Ascending aorta (tissue), 2 donors: Measurements from ENCODE around the gene GHRHR. TPM values are rescaled to one million over a fixed set of nuclear protein-coding genes. Genes with fewer than 3 reads are reported as not detected.

Source experiments
- DNase-seq, 2 donors: peaks; one replicate each; pipeline ENCODE4 v3.0.0-alpha.2; 2019; ENCODE audit warnings: low spot score in 2 of 2
- H3K27ac ChIP-seq, 2 donors: fragments of 200-600 bp; sonication (generic); one replicate each; pipeline ENCODE4 v1.5.1; 2016 to 2017; ENCODE audit warnings: mild to moderate bottlenecking in 1 of 2
- H3K27me3 ChIP-seq: fragments of 200-600 bp; sonication (generic); one replicate; pipeline ENCODE4 v1.5.1; 2017
- H3K36me3 ChIP-seq, 2 donors: fragments of 200-600 bp; sonication (generic); one replicate each; pipeline ENCODE4 v1.5.1; 2016
- H3K4me1 ChIP-seq, 2 donors: fragments of 200-600 bp; sonication (generic); one replicate each; pipeline ENCODE4 v1.5.1; 2016 to 2017; ENCODE audit warnings: mild to moderate bottlenecking in 1 of 2
- H3K4me3 ChIP-seq, 2 donors: fragments of 200-600 bp; sonication (generic); one replicate each; pipeline ENCODE4 v1.5.1; 2016 to 2017; ENCODE audit warnings: mild to moderate bottlenecking in 1 of 2
- H3K9me3 ChIP-seq, 2 donors: fragments of 200-600 bp; sonication (generic); one replicate each; pipeline ENCODE4 v1.5.1; 2016
- intact Hi-C: fragments of 100-400 bp; cut with DNase I; formaldehyde crosslinking; loops from one replicate; pipeline ENCODE4 v1.15.1; 2023
- total RNA-seq: library from RNA; depleted of rRNA; stranded (reverse); fragments of >200 nt; gene quantifications from one replicate; pipeline ENCODE4 v1.1.0, GENCODE V29; 2016
- TF ChIP-seq, protein P1 (sequence below), 3 experiments: fragments of 200-600 bp in 2 of 3; fragments of 450-650 bp in 1 of 3; sonication (generic) in 2 of 3; IDR thresholded peaks; one replicate each; pipeline ENCODE4 v1.5.1; 2016 to 2019; ENCODE audit warnings: antibody characterized with exemption in 3 of 3, mild to moderate bottlenecking in 1 of 3, moderate library complexity in 1 of 3

Gene GHRHR
- total RNA-seq, 1 donor from 2014 or later: not detected

- DNase-seq: no peak
- TF ChIP-seq, protein P1, sequence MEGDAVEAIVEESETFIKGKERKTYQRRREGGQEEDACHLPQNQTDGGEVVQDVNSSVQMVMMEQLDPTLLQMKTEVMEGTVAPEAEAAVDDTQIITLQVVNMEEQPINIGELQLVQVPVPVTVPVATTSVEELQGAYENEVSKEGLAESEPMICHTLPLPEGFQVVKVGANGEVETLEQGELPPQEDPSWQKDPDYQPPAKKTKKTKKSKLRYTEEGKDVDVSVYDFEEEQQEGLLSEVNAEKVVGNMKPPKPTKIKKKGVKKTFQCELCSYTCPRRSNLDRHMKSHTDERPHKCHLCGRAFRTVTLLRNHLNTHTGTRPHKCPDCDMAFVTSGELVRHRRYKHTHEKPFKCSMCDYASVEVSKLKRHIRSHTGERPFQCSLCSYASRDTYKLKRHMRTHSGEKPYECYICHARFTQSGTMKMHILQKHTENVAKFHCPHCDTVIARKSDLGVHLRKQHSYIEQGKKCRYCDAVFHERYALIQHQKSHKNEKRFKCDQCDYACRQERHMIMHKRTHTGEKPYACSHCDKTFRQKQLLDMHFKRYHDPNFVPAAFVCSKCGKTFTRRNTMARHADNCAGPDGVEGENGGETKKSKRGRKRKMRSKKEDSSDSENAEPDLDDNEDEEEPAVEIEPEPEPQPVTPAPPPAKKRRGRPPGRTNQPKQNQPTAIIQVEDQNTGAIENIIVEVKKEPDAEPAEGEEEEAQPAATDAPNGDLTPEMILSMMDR (IDR thresholded peaks at IDR 0.05): no peak
Observed at GRCh38 chr7:31002256-31002655, 38.5 kb downstream of the GHRHR start.

DNA sequence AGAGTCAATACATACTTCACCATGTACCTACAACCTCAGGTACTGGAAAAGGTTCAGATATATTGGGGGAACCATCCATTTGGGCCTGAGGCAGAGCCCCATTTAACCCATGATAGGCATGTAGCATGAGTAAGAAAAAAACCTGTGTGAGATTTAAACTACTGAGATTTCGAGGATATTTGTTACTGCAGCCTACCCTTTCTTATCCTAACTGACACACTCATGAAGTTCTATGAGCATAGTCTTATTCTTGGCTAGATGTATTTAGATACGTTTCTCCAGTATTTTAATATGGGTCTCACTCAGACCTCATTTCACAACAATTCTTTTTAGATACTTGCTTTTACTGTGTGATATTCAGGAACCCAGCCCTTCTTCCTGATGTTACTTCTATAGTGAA lies 39.3 kb downstream of the GHRHR start:
- DNase-seq: no peak
- H3K27me3 ChIP-seq: no peaks in the 10 kb centered on the region
- intact Hi-C loops: no loop called here
- no peak overlapping the region for H3K27ac ChIP-seq
- no peaks in the 10 kb centered on the region for H3K4me1 ChIP-seq
- no peaks in the 10 kb centered on the region for H3K36me3 ChIP-seq
- TF ChIP-seq, protein P1 (IDR thresholded peaks at IDR 0.05): no peak
- no peak overlapping the region for H3K4me3 ChIP-seq
- H3K9me3 ChIP-seq: no peaks in the 10 kb centered on the region

More at GRCh38 chr7:31002256-31002655, 38.5 kb downstream of the GHRHR start:
- H3K36me3 ChIP-seq: no peaks in the 10 kb centered on the region
- H3K4me1 ChIP-seq: no peaks in the 10 kb centered on the region
- intact Hi-C loops: no loop called here
- no peak overlapping the region for H3K4me3 ChIP-seq
- H3K27me3 ChIP-seq: no peaks in the 10 kb centered on the region
- H3K9me3 ChIP-seq: no peaks in the 10 kb centered on the region
- no peak overlapping the region for H3K27ac ChIP-seq

- Histone ChIP-seq H3K36me3 (no peaks in the 10 kb centered on the region), H3K4me1 (no peaks in the 10 kb centered on the region), H3K27me3 (no peaks in the 10 kb centered on the region), H3K4me3 (no peak overlapping the region), H3K27ac (no peak overlapping the region), H3K9me3 (no peaks in the 10 kb centered on the region)
- DNase-seq: no peak
- intact Hi-C loops: no loop called here
- TF ChIP-seq, protein P1 (IDR thresholded peaks at IDR 0.05): no peak
Observed at GRCh38 chr7:31003721-31004120, 40.0 kb downstream of the GHRHR start.

DNA sequence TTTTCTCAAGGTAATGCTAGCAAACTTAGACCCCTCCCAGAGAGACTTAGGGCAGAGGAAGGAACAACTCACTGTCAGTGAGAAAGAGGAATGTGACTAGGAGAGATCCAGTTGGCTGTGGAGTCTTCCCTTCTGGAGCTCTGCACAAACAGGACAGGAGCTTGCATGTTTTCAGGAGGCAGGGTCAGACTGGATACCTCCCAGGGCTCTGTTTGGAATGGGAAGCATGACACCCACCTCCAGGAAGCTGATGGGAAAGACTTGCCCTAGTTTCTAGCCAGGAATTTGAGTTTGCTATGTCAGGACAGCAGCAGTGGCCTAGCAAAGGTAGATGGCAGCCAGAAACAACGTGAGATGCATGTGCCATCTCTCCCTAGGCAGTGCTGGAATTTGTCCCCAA lies 40.6 kb downstream of the GHRHR start:
- DNase-seq: no peak
- H3K27me3 ChIP-seq: no peaks in the 10 kb centered on the region
- no peaks in the 10 kb centered on the region for H3K9me3 ChIP-seq
- TF ChIP-seq, protein P1 (IDR thresholded peaks at IDR 0.05): no peak
- no peak overlapping the region for H3K27ac ChIP-seq
- H3K4me1 ChIP-seq: no peaks in the 10 kb centered on the region
- no peak overlapping the region for H3K4me3 ChIP-seq
- H3K36me3 ChIP-seq: no peaks in the 10 kb centered on the region
- intact Hi-C loops: no loop called here

DNA sequence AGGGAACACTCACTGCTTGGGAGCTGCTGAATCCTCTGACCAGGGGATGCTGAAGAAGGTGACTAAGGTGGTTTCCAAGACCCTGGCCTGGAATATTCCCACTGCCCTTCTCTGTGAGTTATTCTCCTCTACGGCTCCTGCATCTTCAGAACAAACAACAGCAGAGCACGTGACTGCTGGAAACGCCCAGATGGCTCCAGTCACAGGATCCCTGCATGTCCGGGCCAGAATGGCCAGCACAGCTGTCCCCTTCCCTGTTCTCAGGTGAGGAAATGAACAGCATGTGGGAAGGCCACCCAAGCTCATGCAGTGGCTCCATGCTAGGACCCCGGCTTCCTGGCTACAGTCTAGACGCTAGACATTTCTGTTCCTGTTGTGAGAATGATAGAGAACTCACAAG lies 43.1 kb downstream of the GHRHR start:
- H3K27ac ChIP-seq: no peak overlapping the region
- no peaks in the 10 kb centered on the region for H3K4me1 ChIP-seq
- H3K4me3 ChIP-seq: no peak overlapping the region
- TF ChIP-seq, protein P1 (IDR thresholded peaks at IDR 0.05): no peak
- H3K27me3 ChIP-seq: no peaks in the 10 kb centered on the region
- H3K36me3 ChIP-seq: no peaks in the 10 kb centered on the region
- no peak for DNase-seq
- intact Hi-C loops: no loop called here
- H3K9me3 ChIP-seq: no peaks in the 10 kb centered on the region

GRCh38 chr7:31007634-31008033 lies 43.9 kb downstream of the GHRHR start:
- no peaks in the 10 kb centered on the region for H3K4me1 ChIP-seq
- H3K27ac ChIP-seq: no peak overlapping the region
- intact Hi-C loops: no loop called here
- H3K9me3 ChIP-seq: no peaks in the 10 kb centered on the region
- H3K27me3 ChIP-seq: no peaks in the 10 kb centered on the region
- no peak for DNase-seq
- no peak overlapping the region for H3K4me3 ChIP-seq
- TF ChIP-seq, protein P1 (IDR thresholded peaks at IDR 0.05): no peak
- H3K36me3 ChIP-seq: no peaks in the 10 kb centered on the region
